GM12874 (cell line): ENCODE results near the gene PDGFD.
A peak's percentile ranks its signal among the peaks of the same experiment; 100 is the strongest.

Source experiments
- CTCF ChIP-seq: IDR thresholded peaks from 2 replicates; pipeline ENCODE4 v1.5.1; 2011; ENCODE audit warnings: low read depth, mild to moderate bottlenecking, control low read depth, low read length, moderate library complexity; ENCODE audit not compliant: insufficient read depth

The PDGFD gene

GRCh38 chr11:103939694-103940093 lies 224.3 kb downstream of the PDGFD start:
- TF ChIP-seq CTCF, result no peak

- no peak for TF ChIP-seq CTCF
Measured at GRCh38 chr11:103936059-103936458, 227.9 kb downstream of the PDGFD start.

GRCh38 chr11:103935219-103935618 lies 228.7 kb downstream of the PDGFD start:
- no peak for TF ChIP-seq CTCF

GRCh38 chr11:103929170-103929903 lies 234.6 kb downstream of the PDGFD start:
- no peak for TF ChIP-seq CTCF

- no peak for TF ChIP-seq CTCF
Measured at GRCh38 chr11:103928802-103929161, 235.2 kb downstream of the PDGFD start.

GRCh38 chr11:103928040-103928801 lies 235.7 kb downstream of the PDGFD start:
- TF ChIP-seq CTCF, result no peak

GRCh38 chr11:103927535-103927934 lies 236.4 kb downstream of the PDGFD start:
- peak; percentile 42; the same call in 1 of the 2 replicates for TF ChIP-seq CTCF
